IMR-90 (cell line): ENCODE measurements around the gene MRPS25. TPM values are rescaled to one million over a fixed set of nuclear protein-coding genes. Genes with fewer than 3 reads are reported as not detected.

ENCODE experiments used
- ATAC-seq: fragments of 200-7000 bp; cut with Tn5 transposase; 2 replicates; pipeline ENCODE4 v1.9.1; 2020; ENCODE audit warnings: low read depth, mild to moderate bottlenecking, moderate library complexity
- BruUV-seq: library from RNA; stranded (reverse); fragments of 400-500 nt; replicated peaks from 2 replicates; lab custom pipeline; 2021; lab: Mats Ljungman, UMichigan
- CTCF ChIA-PET: fragments of 300-600 bp; formaldehyde crosslinking; extraction: SDS; loops from one replicate; lab custom pipeline; 2021; ENCODE audit warnings: antibody characterized with exemption; lab: Yijun Ruan, JAX
- POLR2A ChIA-PET: fragments of 300-600 bp; sonication (Branson Sonifier 250); formaldehyde crosslinking; loops from one replicate; lab custom pipeline; 2022; ENCODE audit warnings: antibody characterized with exemption; ENCODE audit not compliant: unreplicated experiment; lab: Charles Lee
- DNase-seq: peaks from one replicate; pipeline ENCODE4 v3.0.0; 2013
- H2AFZ ChIP-seq: replicated peaks from 2 replicates; pipeline ENCODE3; 2013; ENCODE audit warnings: low read length, mild to moderate bottlenecking; ENCODE audit not compliant: poor library complexity
- H2AK5ac ChIP-seq: 2 replicates; pipeline ENCODE4 v1.6.1; 2013; ENCODE audit warnings: low read depth, low read length, inconsistent platforms
- H2AK9ac ChIP-seq: replicated peaks from 2 replicates; pipeline ENCODE3; 2013; ENCODE audit warnings: mild to moderate bottlenecking, low read depth, low read length, moderate library complexity; ENCODE audit not compliant: poor library complexity
- H2BK120ac ChIP-seq: 2 replicates; pipeline ENCODE4 v1.6.1; 2013; ENCODE audit warnings: low read depth, low read length, inconsistent platforms
- H2BK15ac ChIP-seq: 3 replicates; pipeline ENCODE4 v1.6.1; 2013; ENCODE audit warnings: low read depth, low read length, inconsistent platforms
- H2BK20ac ChIP-seq: 2 replicates; pipeline ENCODE4 v1.6.1; 2013; ENCODE audit warnings: low read depth, mild to moderate bottlenecking, inconsistent platforms, low read length, moderate library complexity
- H2BK5ac ChIP-seq: 2 replicates; pipeline ENCODE4 v1.6.1; 2013; ENCODE audit warnings: mild to moderate bottlenecking, low read depth, low read length, inconsistent platforms; ENCODE audit not compliant: poor library complexity, severe bottlenecking
- H3K14ac ChIP-seq: replicated peaks from 2 replicates; pipeline ENCODE4 v1.6.1; 2013; ENCODE audit warnings: low read depth, low read length, inconsistent platforms
- H3K18ac ChIP-seq: 2 replicates; pipeline ENCODE4 v1.6.1; 2013; ENCODE audit warnings: low read depth, low read length, control low read depth
- H3K23ac ChIP-seq: 2 replicates; pipeline ENCODE4 v1.6.1; 2013; ENCODE audit warnings: low read depth, low read length, inconsistent platforms
- H3K27ac ChIP-seq: 2 replicates; pipeline ENCODE4 v1.5.1; 2013; ENCODE audit warnings: mild to moderate bottlenecking, control low read depth, low read length; ENCODE audit not compliant: insufficient read depth
- H3K27me3 ChIP-seq: 2 replicates; pipeline ENCODE4 v1.6.1; 2013; ENCODE audit warnings: low read length; ENCODE audit not compliant: control insufficient read depth, insufficient read depth
- H3K36me3 ChIP-seq: 2 replicates; pipeline ENCODE4 v1.6.1; 2013; ENCODE audit warnings: low read length, mixed read lengths; ENCODE audit not compliant: control insufficient read depth, insufficient read depth
- H3K4ac ChIP-seq: 2 replicates; pipeline ENCODE4 v1.6.1; 2013; ENCODE audit warnings: low read depth, low read length, inconsistent platforms
- H3K4me1 ChIP-seq: 2 replicates; pipeline ENCODE4 v1.6.1; 2013; ENCODE audit warnings: low read length, mixed read lengths; ENCODE audit not compliant: control insufficient read depth, insufficient read depth
- H3K4me2 ChIP-seq: 2 replicates; pipeline ENCODE4 v1.6.1; 2013; ENCODE audit warnings: low read depth, mild to moderate bottlenecking, control low read depth, low read length, moderate library complexity
- H3K4me3 ChIP-seq: 2 replicates; pipeline ENCODE4 v1.5.1; 2013; ENCODE audit warnings: low read depth, mild to moderate bottlenecking, control low read depth, low read length, moderate library complexity; ENCODE audit not compliant: insufficient read depth
- H3K56ac ChIP-seq: 2 replicates; pipeline ENCODE4 v1.6.1; 2013; ENCODE audit warnings: low read length, inconsistent platforms; ENCODE audit not compliant: insufficient read depth; ENCODE audit errors: extremely low read depth
- H3K79me1 ChIP-seq, 2 experiments: 2 replicates each; pipeline ENCODE4 v1.6.1; 2013; ENCODE audit warnings: low read length in 2 of 2, inconsistent platforms in 1 of 2, low read depth in 1 of 2
- H3K9ac ChIP-seq: 2 replicates; pipeline ENCODE4 v1.6.1; 2013; ENCODE audit warnings: low read depth, low read length, control low read depth
- H3K9me1 ChIP-seq: 2 replicates; pipeline ENCODE4 v1.6.1; 2013; ENCODE audit warnings: low read length, inconsistent platforms; ENCODE audit not compliant: insufficient read depth
- H3K9me3 ChIP-seq: 2 replicates; pipeline ENCODE4 v1.6.1; 2013; ENCODE audit warnings: low read length; ENCODE audit not compliant: control insufficient read depth, insufficient read depth
- H4K20me1 ChIP-seq: 2 replicates; pipeline ENCODE4 v1.6.1; 2013; ENCODE audit warnings: low read length, inconsistent platforms; ENCODE audit not compliant: insufficient read depth
- H4K5ac ChIP-seq: 2 replicates; pipeline ENCODE4 v1.6.1; 2013; ENCODE audit warnings: mild to moderate bottlenecking, low read depth, low read length, control low read depth
- H4K8ac ChIP-seq, 2 experiments: 2 replicates each; pipeline ENCODE4 v1.6.1; 2013; ENCODE audit warnings: low read depth in 2 of 2, low read length in 2 of 2, control low read depth in 1 of 2, inconsistent platforms in 1 of 2
- H4K91ac ChIP-seq: 2 replicates; pipeline ENCODE4 v1.6.1; 2013; ENCODE audit warnings: low read depth, low read length, inconsistent platforms; ENCODE audit not compliant: insufficient read depth
- BHLHE40 ChIP-seq: fragments of 150-350 bp; IDR thresholded peaks from 2 replicates; pipeline ENCODE4 v1.6.1; 2016; ENCODE audit warnings: mild to moderate bottlenecking, low read depth, low read length
- CEBPB ChIP-seq: IDR thresholded peaks from 2 replicates; pipeline ENCODE4 v1.6.1; 2012; ENCODE audit warnings: low read depth, low read length, improper control_type of control experiment
- CHD1 ChIP-seq: IDR thresholded peaks from 2 replicates; pipeline ENCODE4 v1.6.1; 2012; ENCODE audit warnings: low read depth, low read length, improper control_type of control experiment
- FOS ChIP-seq: fragments of 150-350 bp; IDR thresholded peaks from 2 replicates; pipeline ENCODE4 v1.6.1; 2016; ENCODE audit warnings: low read depth, low read length
- MAFK ChIP-seq: IDR thresholded peaks from 2 replicates; pipeline ENCODE4 v1.6.1; 2012; ENCODE audit warnings: low read depth, low read length, improper control_type of control experiment
- MAZ ChIP-seq: IDR thresholded peaks from 2 replicates; pipeline ENCODE4 v1.6.1; 2012; ENCODE audit warnings: low read depth, mild to moderate bottlenecking, low read length, improper control_type of control experiment, moderate library complexity, borderline replicate concordance
- MXI1 ChIP-seq: IDR thresholded peaks from 2 replicates; pipeline ENCODE4 v1.6.1; 2012; ENCODE audit warnings: low read depth, mild to moderate bottlenecking, low read length, moderate library complexity, borderline replicate concordance
- POLR2A ChIP-seq: IDR thresholded peaks from 2 replicates; pipeline ENCODE4 v1.6.1; 2012; ENCODE audit warnings: mild to moderate bottlenecking, low read depth, low read length
- RAD21 ChIP-seq: IDR thresholded peaks from 2 replicates; pipeline ENCODE4 v1.6.1; 2012; ENCODE audit warnings: low read length, improper control_type of control experiment
- RCOR1 ChIP-seq: IDR thresholded peaks from 2 replicates; pipeline ENCODE4 v1.6.1; 2012; ENCODE audit warnings: mild to moderate bottlenecking, low read length, improper control_type of control experiment; ENCODE audit not compliant: insufficient replicate concordance
- RFX5 ChIP-seq: IDR thresholded peaks from 2 replicates; pipeline ENCODE4 v1.8.0; 2012; ENCODE audit warnings: low read depth, mild to moderate bottlenecking, low read length, moderate library complexity
- SMC3 ChIP-seq: fragments of 150-350 bp; IDR thresholded peaks from 2 replicates; pipeline ENCODE4 v1.6.1; 2016; ENCODE audit warnings: low read depth, mild to moderate bottlenecking, antibody characterized with exemption, low read length, moderate library complexity
- WGBS, 2 experiments: methylation state at CpG; one replicate each; pipeline versions ENCODE4 v1.1.5 to v1.1.7; 2013; ENCODE audit warnings: missing lambda C conversion rate in 2 of 2; ENCODE audit not compliant: insufficient read length in 1 of 2; ENCODE audit errors: extremely low coverage in 2 of 2; 5-methylcytosine and 5-hydroxymethylcytosine counted together
- dilution Hi-C: fragments of 300-500 bp; cut with HindIII; formaldehyde crosslinking; loops from one replicate; pipeline ENCODE4 v1.14.3; 2018; ENCODE audit warnings: low sequenced_read_pairs; ENCODE audit not compliant: unreplicated experiment
- in situ Hi-C: fragments of 300-500 bp; cut with MboI; formaldehyde crosslinking; loops from 3 replicates; pipeline ENCODE4 v1.14.3; 2019; ENCODE audit warnings: low sequenced_read_pairs, inconsistent platforms, mixed read lengths
- intact Hi-C: fragments of 100-400 bp; cut with micrococcal nuclease; formaldehyde crosslinking; loops from 2 replicates; pipeline ENCODE4 v1.10.0; 2022
- polyA plus RNA-seq, 3 experiments: library from polyadenylated mRNA; depleted of rRNA; stranded (reverse); fragments of >200 nt; gene quantifications; 2 replicates each; pipeline ENCODE4 v1.2.3, GENCODE V29; 2012; ENCODE audit warnings: low replicate concordance in 1 of 3
- total RNA-seq: library from RNA; depleted of rRNA; stranded (reverse); fragments of >200 nt; gene quantifications from 2 replicates; pipeline ENCODE4 v1.2.3, GENCODE V29; 2012
- TF ChIP-seq, protein P1 (sequence below): fragments of 150-350 bp; IDR thresholded peaks from 2 replicates; pipeline ENCODE4 v1.6.1; 2016; ENCODE audit warnings: low read depth, mild to moderate bottlenecking, low read length, moderate library complexity, borderline replicate concordance
- TF ChIP-seq, protein P2 (sequence below): conservative IDR thresholded peaks from 2 replicates; pipeline ENCODE4 v1.5.1; 2012; ENCODE audit warnings: mild to moderate bottlenecking, low read depth, low read length, improper control_type of control experiment

The MRPS25 gene
- total and polyA plus RNA-seq, 2 of the 4 experiments (the other 2 are of a cell fraction): 9.0 to 20.8 TPM

DNA sequence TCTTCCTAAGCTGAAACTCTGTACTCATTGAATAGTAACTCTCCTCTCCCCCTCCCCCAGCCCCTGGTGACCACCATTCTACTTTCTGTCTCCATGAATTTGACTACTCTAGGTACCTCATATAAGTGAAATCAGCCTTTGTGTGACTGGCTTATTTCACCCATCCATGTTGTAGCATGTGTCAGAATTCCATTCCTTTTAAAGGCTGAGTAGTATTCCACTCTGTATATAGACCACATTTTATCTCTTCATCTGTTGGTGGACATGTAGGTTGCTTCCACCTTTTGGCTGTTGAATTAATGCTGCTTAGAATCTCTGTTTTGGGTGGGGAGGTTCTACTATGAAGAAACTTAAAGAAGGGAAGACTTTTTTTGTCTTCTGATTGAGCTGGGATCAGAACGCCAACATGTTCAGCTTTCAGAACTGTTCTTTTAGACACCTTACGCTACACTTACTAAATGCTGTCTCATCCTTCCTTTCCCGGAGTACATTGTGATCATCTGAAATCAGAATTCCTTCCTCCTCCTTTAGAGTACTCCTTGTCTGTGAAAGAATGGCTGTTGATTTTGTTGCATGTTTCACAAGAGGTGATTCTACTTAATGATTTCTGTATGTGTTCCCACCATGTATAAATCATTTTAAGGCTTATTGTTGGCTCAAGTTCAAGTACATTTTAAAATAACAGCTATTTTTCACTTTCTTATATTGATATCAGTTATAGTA, 50.3 kb downstream of the MRPS25 start:
- in situ Hi-C loops: no loop called here
- peaks cover 32% of the 10 kb centered on the region for H3K36me3 ChIP-seq
- CTCF ChIA-PET: interaction anchor here (1.0 kb wide), 1 partner anchor 89 kb away, joined by 3 read pairs; no protein-coding TSS in a partner anchor

More for the DNA sequence above, 50.3 kb downstream of the MRPS25 start:
- no peak for TF ChIP-seq CEBPB
- no peak for TF ChIP-seq CHD1
- TF ChIP-seq, protein P1, sequence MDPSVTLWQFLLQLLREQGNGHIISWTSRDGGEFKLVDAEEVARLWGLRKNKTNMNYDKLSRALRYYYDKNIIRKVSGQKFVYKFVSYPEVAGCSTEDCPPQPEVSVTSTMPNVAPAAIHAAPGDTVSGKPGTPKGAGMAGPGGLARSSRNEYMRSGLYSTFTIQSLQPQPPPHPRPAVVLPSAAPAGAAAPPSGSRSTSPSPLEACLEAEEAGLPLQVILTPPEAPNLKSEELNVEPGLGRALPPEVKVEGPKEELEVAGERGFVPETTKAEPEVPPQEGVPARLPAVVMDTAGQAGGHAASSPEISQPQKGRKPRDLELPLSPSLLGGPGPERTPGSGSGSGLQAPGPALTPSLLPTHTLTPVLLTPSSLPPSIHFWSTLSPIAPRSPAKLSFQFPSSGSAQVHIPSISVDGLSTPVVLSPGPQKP: no peak
- no peak for TF ChIP-seq MAZ
- TF ChIP-seq BHLHE40: no peak
- TF ChIP-seq POLR2A: no peak
- no peak for TF ChIP-seq FOS
- no peak for TF ChIP-seq RCOR1
- no peak for TF ChIP-seq RAD21
- no peak for TF ChIP-seq SMC3
- TF ChIP-seq MXI1: no peak
- no peak for TF ChIP-seq MAFK
- TF ChIP-seq, protein P2, sequence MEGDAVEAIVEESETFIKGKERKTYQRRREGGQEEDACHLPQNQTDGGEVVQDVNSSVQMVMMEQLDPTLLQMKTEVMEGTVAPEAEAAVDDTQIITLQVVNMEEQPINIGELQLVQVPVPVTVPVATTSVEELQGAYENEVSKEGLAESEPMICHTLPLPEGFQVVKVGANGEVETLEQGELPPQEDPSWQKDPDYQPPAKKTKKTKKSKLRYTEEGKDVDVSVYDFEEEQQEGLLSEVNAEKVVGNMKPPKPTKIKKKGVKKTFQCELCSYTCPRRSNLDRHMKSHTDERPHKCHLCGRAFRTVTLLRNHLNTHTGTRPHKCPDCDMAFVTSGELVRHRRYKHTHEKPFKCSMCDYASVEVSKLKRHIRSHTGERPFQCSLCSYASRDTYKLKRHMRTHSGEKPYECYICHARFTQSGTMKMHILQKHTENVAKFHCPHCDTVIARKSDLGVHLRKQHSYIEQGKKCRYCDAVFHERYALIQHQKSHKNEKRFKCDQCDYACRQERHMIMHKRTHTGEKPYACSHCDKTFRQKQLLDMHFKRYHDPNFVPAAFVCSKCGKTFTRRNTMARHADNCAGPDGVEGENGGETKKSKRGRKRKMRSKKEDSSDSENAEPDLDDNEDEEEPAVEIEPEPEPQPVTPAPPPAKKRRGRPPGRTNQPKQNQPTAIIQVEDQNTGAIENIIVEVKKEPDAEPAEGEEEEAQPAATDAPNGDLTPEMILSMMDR: no peak
- TF ChIP-seq RFX5: no peak
- Histone ChIP-seq H2AK5ac (no peak overlapping the region), H2AK9ac (no peak overlapping the region), H4K5ac (no peak overlapping the region), H3K4ac (no peak overlapping the region), H4K91ac (no peak overlapping the region), H3K4me1 (no peaks in the 10 kb centered on the region), H2BK15ac (no peak overlapping the region), H2BK120ac (no peak overlapping the region), H2AFZ (no peak overlapping the region), H3K27me3 (no peaks in the 10 kb centered on the region), H3K4me2 (no peak overlapping the region), H3K14ac (no peak overlapping the region), H2BK20ac (no peak overlapping the region), H4K20me1 (0 out of 2 replicates have a peak, but pooled peaks cover 3% of the 10 kb centered on the region), H3K23ac (no peak overlapping the region), H3K9me3 (no peaks in the 10 kb centered on the region), H3K56ac (no peak overlapping the region), H3K9ac (no peak overlapping the region), H3K9me1 (peaks cover 3% of the 10 kb centered on the region; the same call in 1 of the 2 replicates), H4K8ac (no peak overlapping the region), H3K79me1 (peaks cover 5 to 31% of the 10 kb centered on the region in 2 experiments; a peak in 3 of 4 replicates), H2BK5ac (no peak overlapping the region), H3K18ac (no peak overlapping the region), H3K4me3 (no peak overlapping the region), H3K27ac (no peak overlapping the region)
- BruUV-seq: no TSS peak
- no CpG with 5 or more reads among the region's 3 CpGs for WGBS, 2 experiments
- dilution Hi-C loops (no loop called here), intact Hi-C loops (no loop called here)
- POLR2A ChIA-PET: no interaction called here
- ATAC-seq (no peak), DNase-seq (no peak)
